CD4-positive, alpha-beta T cell (primary cell): Measurements from ENCODE around the gene METTL14. TPM values are rescaled to one million over a fixed set of nuclear protein-coding genes. Genes with fewer than 3 reads are reported as not detected.
A peak's percentile ranks its signal among the peaks of the same experiment; 100 is the strongest.

Experiments used
- ATAC-seq: fragments of 200-7000 bp; cut with Tn5 transposase; one replicate; pipeline ENCODE4 v1.10.0; 2022; ENCODE audit warnings: mild to moderate bottlenecking; ENCODE audit not compliant: poor library complexity
- CTCF ChIA-PET: fragments of 350-600 bp; sonication (Branson Sonifier 250); formaldehyde crosslinking; loops from one replicate; lab custom pipeline; 2021; ENCODE audit warnings: antibody characterized with exemption, inconsistent platforms; lab: Charles Lee
- POLR2A ChIA-PET: fragments of 350-600 bp; sonication (Branson Sonifier 250); formaldehyde crosslinking; loops from one replicate; lab custom pipeline; 2021; ENCODE audit warnings: antibody characterized with exemption, inconsistent platforms; lab: Charles Lee
- DNase-seq, 14 experiments: peaks; one replicate each; pipeline ENCODE4 v3.0.0-alpha.2; 2013 to 2020; ENCODE audit warnings: mixed read lengths in 2 of 14
- H3K27ac ChIP-seq, 2 donors: one replicate each; pipeline versions ENCODE4 v1.5.1 to v1.7.0; 2013; ENCODE audit warnings: low read length in 2 of 2, low read depth in 1 of 2, mild to moderate bottlenecking in 1 of 2
- H3K27me3 ChIP-seq, 2 experiments: 1 replicate in 1 of 2; 2 replicates in 1 of 2; pipeline versions ENCODE4 v1.6.1 to v1.7.0; 2013; ENCODE audit warnings: low read length in 2 of 2, control low read depth in 1 of 2, mild to moderate bottlenecking in 1 of 2, moderate library complexity in 1 of 2; ENCODE audit not compliant: insufficient read depth in 2 of 2, control insufficient read depth in 1 of 2
- H3K36me3 ChIP-seq: one replicate; pipeline ENCODE4 v1.6.1; 2013; ENCODE audit warnings: low read length, control low read depth; ENCODE audit not compliant: insufficient read depth
- H3K4me1 ChIP-seq: one replicate; pipeline ENCODE4 v1.6.1; 2013; ENCODE audit warnings: low read length, control low read depth; ENCODE audit not compliant: insufficient read depth
- H3K4me3 ChIP-seq: one replicate; pipeline ENCODE4 v1.5.1; 2013; ENCODE audit warnings: mild to moderate bottlenecking, low read length, moderate library complexity
- H3K9me3 ChIP-seq, 2 experiments: 1 replicate in 1 of 2; 2 replicates in 1 of 2; pipeline versions ENCODE4 v1.6.1 to v1.7.0; 2013; ENCODE audit warnings: low read length in 2 of 2, mild to moderate bottlenecking in 2 of 2, control low read depth in 1 of 2, moderate library complexity in 1 of 2; ENCODE audit not compliant: control insufficient read depth in 1 of 2, insufficient read depth in 1 of 2
- H3K27ac Mint-ChIP-seq: one replicate; pipeline ENCODE4 v1.8.0; 2020; ENCODE audit warnings: mixed read lengths
- H3K27me3 Mint-ChIP-seq: one replicate; pipeline ENCODE4 v1.8.0; 2021; ENCODE audit warnings: mixed read lengths
- H3K36me3 Mint-ChIP-seq: one replicate; pipeline ENCODE4 v1.8.0; 2021; ENCODE audit warnings: low read depth, mixed read lengths
- H3K4me1 Mint-ChIP-seq: one replicate; pipeline ENCODE4 v1.8.0; 2021; ENCODE audit warnings: low read depth, mixed read lengths
- H3K4me3 Mint-ChIP-seq: one replicate; pipeline ENCODE4 v1.8.0; 2020; ENCODE audit warnings: mild to moderate bottlenecking, mixed read lengths
- H3K9me3 Mint-ChIP-seq: one replicate; pipeline ENCODE4 v1.8.0; 2020; ENCODE audit warnings: mixed read lengths
- intact Hi-C, 2 experiments: fragments of 100-400 bp; cut with DNase I in 1 of 2; cut with micrococcal nuclease in 1 of 2; formaldehyde crosslinking; loops; one replicate each; pipeline versions ENCODE4 v1.15.1 to v1.9.0; 2023 to 2025; cut with DNase I, micrococcal nuclease
- total RNA-seq, 174 experiments: library from RNA in 2 of 174; stranded (reverse) in 2 of 174; gene quantifications; one replicate each; pipeline ENCODE4 v1.2.3 and lab custom pipeline; 2021 to 2026
- TF ChIP-seq, protein P1 (sequence below): fragments of 200-600 bp; IDR thresholded peaks from one replicate; pipeline ENCODE4 v1.8.0; 2022; ENCODE audit warnings: antibody characterized with exemption, mild to moderate bottlenecking

Gene METTL14
- total RNA-seq, 2 experiments from 2014 or later = 45.1 to 46.5 TPM

DNA sequence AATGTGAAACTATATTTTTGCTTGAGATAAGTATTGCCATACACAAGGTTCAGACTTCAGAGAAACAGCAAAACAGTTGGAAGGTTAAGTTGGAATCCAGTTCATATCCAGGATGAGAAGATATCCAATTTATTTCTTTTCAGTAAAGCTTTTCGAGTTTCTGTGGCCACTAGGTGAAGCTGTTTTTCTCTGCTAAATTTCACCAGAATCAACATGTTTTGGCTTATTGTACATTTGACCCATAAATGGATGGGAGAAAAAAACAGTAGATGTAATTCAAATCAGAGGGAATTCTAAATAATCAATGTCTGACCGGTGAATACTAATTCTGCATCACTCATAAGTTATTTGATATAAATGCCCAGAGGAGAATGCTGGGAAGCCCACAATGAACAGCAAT, 9.1 kb upstream of the METTL14 start:
- Histone ChIP-seq H3K36me3 (no peaks in the 10 kb centered on the region), H3K27ac (no peak overlapping the region), H3K4me1 (no peaks in the 10 kb centered on the region), H3K27me3 (no peaks in the 10 kb centered on the region), H3K9me3 (no peaks in the 10 kb centered on the region), H3K4me3 (no peak overlapping the region)
- no peaks in the 10 kb centered on the region for H3K36me3 Mint-ChIP-seq
- no peaks in the 10 kb centered on the region for H3K4me1 Mint-ChIP-seq
- DNase-seq (no peak), ATAC-seq (no peak)
- H3K4me3 Mint-ChIP-seq = no peak overlapping the region
- intact Hi-C loops = no loop called here
- H3K27ac Mint-ChIP-seq = no peak overlapping the region
- TF ChIP-seq, protein P1, sequence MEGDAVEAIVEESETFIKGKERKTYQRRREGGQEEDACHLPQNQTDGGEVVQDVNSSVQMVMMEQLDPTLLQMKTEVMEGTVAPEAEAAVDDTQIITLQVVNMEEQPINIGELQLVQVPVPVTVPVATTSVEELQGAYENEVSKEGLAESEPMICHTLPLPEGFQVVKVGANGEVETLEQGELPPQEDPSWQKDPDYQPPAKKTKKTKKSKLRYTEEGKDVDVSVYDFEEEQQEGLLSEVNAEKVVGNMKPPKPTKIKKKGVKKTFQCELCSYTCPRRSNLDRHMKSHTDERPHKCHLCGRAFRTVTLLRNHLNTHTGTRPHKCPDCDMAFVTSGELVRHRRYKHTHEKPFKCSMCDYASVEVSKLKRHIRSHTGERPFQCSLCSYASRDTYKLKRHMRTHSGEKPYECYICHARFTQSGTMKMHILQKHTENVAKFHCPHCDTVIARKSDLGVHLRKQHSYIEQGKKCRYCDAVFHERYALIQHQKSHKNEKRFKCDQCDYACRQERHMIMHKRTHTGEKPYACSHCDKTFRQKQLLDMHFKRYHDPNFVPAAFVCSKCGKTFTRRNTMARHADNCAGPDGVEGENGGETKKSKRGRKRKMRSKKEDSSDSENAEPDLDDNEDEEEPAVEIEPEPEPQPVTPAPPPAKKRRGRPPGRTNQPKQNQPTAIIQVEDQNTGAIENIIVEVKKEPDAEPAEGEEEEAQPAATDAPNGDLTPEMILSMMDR = no peak
- ChIA-PET CTCF (no interaction called here), POLR2A (no interaction called here)
- no peaks in the 10 kb centered on the region for H3K27me3 Mint-ChIP-seq
- no peaks in the 10 kb centered on the region for H3K9me3 Mint-ChIP-seq

DNA sequence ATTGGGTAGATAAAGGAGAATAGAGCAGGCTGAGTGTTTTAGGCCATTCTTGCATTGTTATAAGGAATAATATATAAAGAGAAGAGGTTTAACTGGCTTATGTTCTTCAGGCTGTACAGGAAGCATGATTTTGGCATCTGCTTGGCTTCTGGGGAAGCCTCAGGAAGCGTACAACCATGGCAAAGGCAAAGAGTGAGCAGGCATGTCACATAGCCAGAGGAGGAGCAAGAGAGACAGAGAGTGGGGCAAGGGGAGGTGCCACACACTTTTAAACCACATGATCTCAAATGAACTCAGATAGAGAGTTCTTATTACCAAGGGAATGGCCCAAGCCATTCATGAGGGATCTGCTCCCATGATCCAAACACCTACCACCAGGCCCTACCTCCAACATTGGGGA, 4.4 kb upstream of the METTL14 start:
- H3K27ac Mint-ChIP-seq = no peak overlapping the region
- no peaks in the 10 kb centered on the region for H3K27me3 ChIP-seq
- no peaks in the 10 kb centered on the region for H3K9me3 ChIP-seq
- peaks cover 12% of the 10 kb centered on the region for H3K4me1 Mint-ChIP-seq
- TF ChIP-seq, protein P1 = no peak
- intact Hi-C loops = loop anchor here in 1 of 2 experiments (5.0 kb wide), 2 partner anchors 156 to 399 kb away; partner anchors contain the start of gene SEC24D
- no peaks in the 10 kb centered on the region for H3K36me3 ChIP-seq
- H3K36me3 Mint-ChIP-seq = peaks cover 9% of the 10 kb centered on the region
- H3K27ac ChIP-seq = no peak overlapping the region
- ATAC-seq (no peak), DNase-seq (no peak)
- CTCF ChIA-PET = no interaction called here
- POLR2A ChIA-PET = no interaction called here
- H3K4me3 Mint-ChIP-seq = no peak overlapping the region
- H3K4me3 ChIP-seq = no peak overlapping the region
- no peaks in the 10 kb centered on the region for H3K4me1 ChIP-seq
- H3K9me3 Mint-ChIP-seq = peaks cover 2% of the 10 kb centered on the region
- no peaks in the 10 kb centered on the region for H3K27me3 Mint-ChIP-seq

DNA sequence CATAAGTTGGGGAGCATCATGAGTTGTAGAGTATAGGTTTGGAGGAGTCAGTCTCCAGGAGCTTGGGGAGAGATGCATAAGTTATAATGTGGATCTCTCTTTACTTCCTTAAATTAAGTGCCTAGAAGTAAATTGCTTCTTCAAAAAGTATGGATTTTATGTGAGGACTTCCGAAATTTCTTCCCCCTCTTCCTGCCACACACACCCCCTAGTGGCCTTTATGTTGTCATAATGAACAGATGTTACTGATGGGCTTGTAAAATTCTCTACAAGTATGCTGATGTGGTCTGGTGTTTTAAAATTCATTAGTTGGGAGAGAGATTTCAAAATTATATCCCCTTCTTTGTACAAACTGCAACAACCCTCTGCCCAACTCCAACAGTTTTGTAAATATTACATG, 2.3 kb upstream of the METTL14 start:
- Histone ChIP-seq H3K4me1 (no peaks in the 10 kb centered on the region), H3K27me3 (no peaks in the 10 kb centered on the region), H3K36me3 (peaks cover 5% of the 10 kb centered on the region), H3K4me3 (no peak overlapping the region), H3K27ac (no peak overlapping the region), H3K9me3 (no peaks in the 10 kb centered on the region)
- POLR2A ChIA-PET = no interaction called here
- CTCF ChIA-PET = no interaction called here
- DNase-seq = peak in 2 of 14 experiments; percentile 20 to 23
- Mint-ChIP-seq H3K4me1 (peaks cover 33% of the 10 kb centered on the region), H3K9me3 (peaks cover 2% of the 10 kb centered on the region), H3K27me3 (no peaks in the 10 kb centered on the region), H3K27ac (no peak overlapping the region), H3K36me3 (peaks cover 29% of the 10 kb centered on the region), H3K4me3 (peak overlapping the region; percentile 93)
- TF ChIP-seq, protein P1 = peak; percentile 32
- intact Hi-C loops = loop anchor here in 1 of 2 experiments (5.0 kb wide), 2 partner anchors 154 to 401 kb away; partner anchors contain the start of gene SEC24D
- no peak for ATAC-seq
